Adipocyte (in vitro differentiated cells): Measurements from ENCODE around the gene PABPN1L.

ENCODE experiments used
- DNase-seq: peaks from one replicate; pipeline ENCODE4 v3.0.0-alpha.2; 2015; ENCODE audit warnings: low read depth
- H3K27me3 ChIP-seq: replicated peaks from 2 replicates; pipeline ENCODE4 v1.7.0; 2013; ENCODE audit warnings: mild to moderate bottlenecking, low read length, moderate library complexity; ENCODE audit not compliant: control insufficient read depth, insufficient read depth
- H3K36me3 ChIP-seq: 2 replicates; pipeline ENCODE4 v1.7.0; 2013; ENCODE audit warnings: low read length, mild to moderate bottlenecking, moderate library complexity; ENCODE audit not compliant: control insufficient read depth, insufficient read depth, severe bottlenecking
- H3K4me1 ChIP-seq: 2 replicates; pipeline ENCODE4 v1.7.0; 2013; ENCODE audit warnings: mild to moderate bottlenecking, low read length, moderate library complexity; ENCODE audit not compliant: control insufficient read depth, insufficient read depth
- H3K4me3 ChIP-seq: 2 replicates; pipeline ENCODE4 v1.7.0; 2013; ENCODE audit warnings: mild to moderate bottlenecking, low read length, moderate library complexity
- H3K9ac ChIP-seq: 2 replicates; pipeline ENCODE4 v1.7.0; 2013; ENCODE audit warnings: mild to moderate bottlenecking, low read length, moderate library complexity
- H3K9me3 ChIP-seq: 2 replicates; pipeline ENCODE4 v1.7.0; 2013; ENCODE audit warnings: mild to moderate bottlenecking, low read length, moderate library complexity; ENCODE audit not compliant: control insufficient read depth

Gene PABPN1L

GRCh38 chr16:88909431-88910210 is 43.2 kb upstream of the PABPN1L start:
- H3K4me3 ChIP-seq = no peak overlapping the region
- no peak for DNase-seq

GRCh38 chr16:88908307-88908706 is 41.8 kb upstream of the PABPN1L start:
- Histone ChIP-seq H3K36me3 (no peaks in the 10 kb centered on the region), H3K4me3 (no peak overlapping the region), H3K9me3 (peaks cover 3% of the 10 kb centered on the region), H3K4me1 (no peaks in the 10 kb centered on the region), H3K9ac (no peak overlapping the region), H3K27me3 (peaks cover 34% of the 10 kb centered on the region)
- no peak for DNase-seq

More at GRCh38 chr16:88909431-88910210, 43.2 kb upstream of the PABPN1L start:
- Histone ChIP-seq H3K9ac (no peak overlapping the region), H3K9me3 (peaks cover 4% of the 10 kb centered on the region), H3K36me3 (no peaks in the 10 kb centered on the region), H3K4me1 (peaks cover 6% of the 10 kb centered on the region), H3K27me3 (peaks cover 38% of the 10 kb centered on the region)

GRCh38 chr16:88907768-88908167 is 41.3 kb upstream of the PABPN1L start:
- no peak for DNase-seq
- Histone ChIP-seq H3K4me1 (no peaks in the 10 kb centered on the region), H3K27me3 (peaks cover 31% of the 10 kb centered on the region), H3K36me3 (no peaks in the 10 kb centered on the region), H3K4me3 (no peak overlapping the region), H3K9ac (no peak overlapping the region), H3K9me3 (no peaks in the 10 kb centered on the region)

GRCh38 chr16:88906535-88907105 is 40.2 kb upstream of the PABPN1L start:
- Histone ChIP-seq H3K4me3 (no peak overlapping the region), H3K4me1 (no peaks in the 10 kb centered on the region), H3K36me3 (no peaks in the 10 kb centered on the region), H3K9me3 (no peaks in the 10 kb centered on the region), H3K27me3 (peaks cover 27% of the 10 kb centered on the region), H3K9ac (no peak overlapping the region)
- DNase-seq = no peak

- no peak overlapping the region for H3K4me3 ChIP-seq
Measured at GRCh38 chr16:88906020-88906419, 39.6 kb upstream of the PABPN1L start.

GRCh38 chr16:88905563-88905962 is 39.1 kb upstream of the PABPN1L start:
- no peak overlapping the region for H3K4me3 ChIP-seq
- DNase-seq = no peak

More at GRCh38 chr16:88906020-88906419, 39.6 kb upstream of the PABPN1L start:
- no peak overlapping the region for H3K9ac ChIP-seq
- peaks cover 24% of the 10 kb centered on the region for H3K27me3 ChIP-seq
- H3K4me1 ChIP-seq = no peaks in the 10 kb centered on the region
- H3K36me3 ChIP-seq = no peaks in the 10 kb centered on the region
- H3K9me3 ChIP-seq = no peaks in the 10 kb centered on the region
- no peak for DNase-seq

GRCh38 chr16:88904676-88905365 is 38.4 kb upstream of the PABPN1L start:
- Histone ChIP-seq H3K9ac (no peak overlapping the region), H3K27me3 (peaks cover 18% of the 10 kb centered on the region), H3K9me3 (no peaks in the 10 kb centered on the region), H3K4me3 (no peak overlapping the region), H3K36me3 (no peaks in the 10 kb centered on the region), H3K4me1 (no peaks in the 10 kb centered on the region)
- no peak for DNase-seq

More at GRCh38 chr16:88905563-88905962, 39.1 kb upstream of the PABPN1L start:
- Histone ChIP-seq H3K9me3 (no peaks in the 10 kb centered on the region), H3K36me3 (no peaks in the 10 kb centered on the region), H3K27me3 (peaks cover 22% of the 10 kb centered on the region), H3K4me1 (no peaks in the 10 kb centered on the region), H3K9ac (no peak overlapping the region)

GRCh38 chr16:88903267-88903666 is 36.8 kb upstream of the PABPN1L start:
- H3K4me1 ChIP-seq = no peaks in the 10 kb centered on the region
- H3K27me3 ChIP-seq = peaks cover 15% of the 10 kb centered on the region
- no peaks in the 10 kb centered on the region for H3K36me3 ChIP-seq
- no peak overlapping the region for H3K4me3 ChIP-seq
- no peak overlapping the region for H3K9ac ChIP-seq
- DNase-seq = no peak
- H3K9me3 ChIP-seq = no peaks in the 10 kb centered on the region

- H3K4me1 ChIP-seq = no peaks in the 10 kb centered on the region
- DNase-seq = no peak
Measured at GRCh38 chr16:88902744-88903143, 36.3 kb upstream of the PABPN1L start.

GRCh38 chr16:88901718-88902337 is 35.4 kb upstream of the PABPN1L start:
- Histone ChIP-seq H3K4me1 (no peaks in the 10 kb centered on the region), H3K9ac (no peak overlapping the region), H3K4me3 (no peak overlapping the region), H3K9me3 (no peaks in the 10 kb centered on the region), H3K27me3 (peaks cover 11% of the 10 kb centered on the region), H3K36me3 (no peaks in the 10 kb centered on the region)
- DNase-seq = no peak

More at GRCh38 chr16:88902744-88903143, 36.3 kb upstream of the PABPN1L start:
- Histone ChIP-seq H3K27me3 (peaks cover 15% of the 10 kb centered on the region), H3K9ac (no peak overlapping the region), H3K4me3 (no peak overlapping the region), H3K36me3 (no peaks in the 10 kb centered on the region), H3K9me3 (no peaks in the 10 kb centered on the region)

- peaks cover 11% of the 10 kb centered on the region for H3K27me3 ChIP-seq
- H3K36me3 ChIP-seq = no peaks in the 10 kb centered on the region
- H3K9ac ChIP-seq = no peak overlapping the region
- DNase-seq = no peak
- no peaks in the 10 kb centered on the region for H3K4me1 ChIP-seq
- no peaks in the 10 kb centered on the region for H3K9me3 ChIP-seq
- H3K4me3 ChIP-seq = no peak overlapping the region
Measured at GRCh38 chr16:88900662-88901052, 34.2 kb upstream of the PABPN1L start.
